H1 (cell line): ENCODE data around the gene RPTOR. TPM values are rescaled to one million over a fixed set of nuclear protein-coding genes. Genes with fewer than 3 reads are reported as not detected.

ENCODE experiments used
- CTCF ChIA-PET: fragments of 300-600 bp; sonication (Branson Sonifier 250); formaldehyde crosslinking; loops from one replicate; lab custom pipeline; 2021; ENCODE audit not compliant: partially characterized antibody; lab: Charles Lee
- POLR2A ChIA-PET: fragments of 300-600 bp; sonication (Branson Sonifier 250); formaldehyde crosslinking; loops from one replicate; lab custom pipeline; 2021; ENCODE audit warnings: inconsistent platforms; ENCODE audit not compliant: partially characterized antibody; lab: Charles Lee
- DNase-seq, 2 experiments: peaks; one replicate each; pipeline versions ENCODE4 v3.0.0 to v3.0.0-alpha.2; 2010 to 2022; ENCODE audit warnings: low spot score in 2 of 2, low read depth in 1 of 2, mixed read lengths in 1 of 2
- FAIRE-seq: peaks from 2 replicates; lab custom pipeline; 2011; peaks lifted over from hg19 to GRCh38; lab: Jason Lieb, UNC
- H2AFZ ChIP-seq: 2 replicates; pipeline ENCODE4 v1.8.1; 2012; ENCODE audit warnings: low read length, inconsistent platforms
- H2AK5ac ChIP-seq: 2 replicates; pipeline ENCODE4 v1.6.1; 2013; ENCODE audit warnings: low read depth, low read length
- H2BK120ac ChIP-seq: replicated peaks from 2 replicates; pipeline ENCODE3; 2013; ENCODE audit warnings: low read depth, low read length, inconsistent platforms
- H2BK12ac ChIP-seq: 2 replicates; pipeline ENCODE4 v1.6.1; 2013; ENCODE audit warnings: low read depth, low read length
- H2BK15ac ChIP-seq: 2 replicates; pipeline ENCODE4 v1.6.1; 2013; ENCODE audit warnings: low read length
- H2BK20ac ChIP-seq: 2 replicates; pipeline ENCODE4 v1.6.1; 2013; ENCODE audit warnings: low read length
- H2BK5ac ChIP-seq: 2 replicates; pipeline ENCODE4 v1.6.1; 2013; ENCODE audit warnings: low read depth, low read length
- H3K14ac ChIP-seq: 2 replicates; pipeline ENCODE4 v1.6.1; 2013; ENCODE audit warnings: inconsistent platforms; ENCODE audit not compliant: insufficient read length
- H3K18ac ChIP-seq: 2 replicates; pipeline ENCODE4 v1.6.1; 2013; ENCODE audit warnings: low read length; ENCODE audit errors: extremely low read depth
- H3K23ac ChIP-seq: 2 replicates; pipeline ENCODE4 v1.6.1; 2013; ENCODE audit warnings: inconsistent platforms; ENCODE audit not compliant: insufficient read length
- H3K23me2 ChIP-seq: 2 replicates; pipeline ENCODE4 v1.6.1; 2013; ENCODE audit warnings: low read depth, low read length
- H3K27ac ChIP-seq: 2 replicates; pipeline ENCODE4 v1.6.1; 2011; ENCODE audit warnings: low read depth, low read length, inconsistent platforms
- H3K27me3 ChIP-seq, 4 experiments: replicated peaks in 1 of 4; 1 replicate in 1 of 4; 2 replicates in 3 of 4; pipeline versions ENCODE4 v1.6.1 to v1.8.1; 2011 to 2013; ENCODE audit warnings: low read length in 3 of 4, mild to moderate bottlenecking in 3 of 4, inconsistent platforms in 2 of 4, mixed read lengths in 2 of 4, moderate library complexity in 1 of 4; ENCODE audit not compliant: control insufficient read depth in 3 of 4, insufficient read depth in 3 of 4; ENCODE audit errors: extremely low read depth in 1 of 4
- H3K36me3 ChIP-seq, 4 experiments: 2 replicates each; pipeline versions ENCODE4 v1.6.1 to v1.8.1; 2011 to 2013; ENCODE audit warnings: mild to moderate bottlenecking in 4 of 4, low read length in 3 of 4, moderate library complexity in 2 of 4, control low read depth in 1 of 4, inconsistent platforms in 1 of 4; ENCODE audit not compliant: insufficient read depth in 4 of 4, control insufficient read depth in 2 of 4
- H3K4ac ChIP-seq: replicated peaks from 2 replicates; pipeline ENCODE3; 2013; ENCODE audit warnings: low read length, low read depth, mixed read lengths, inconsistent platforms; ENCODE audit not compliant: insufficient read length
- H3K4me1 ChIP-seq, 4 experiments: replicated peaks in 1 of 4; 1 replicate in 1 of 4; 2 replicates in 3 of 4; pipeline versions ENCODE4 v1.6.1 to v1.8.1; 2011 to 2013; ENCODE audit warnings: low read length in 3 of 4, inconsistent platforms in 2 of 4, mixed read lengths in 1 of 4; ENCODE audit not compliant: insufficient read depth in 4 of 4, control insufficient read depth in 3 of 4
- H3K4me2 ChIP-seq, 2 experiments: 2 replicates each; pipeline versions ENCODE4 v1.6.1 to v1.8.1; 2011 to 2013; ENCODE audit warnings: low read depth in 2 of 2, low read length in 2 of 2, control low read depth in 1 of 2, inconsistent platforms in 1 of 2, mild to moderate bottlenecking in 1 of 2; ENCODE audit not compliant: insufficient read depth in 1 of 2
- H3K4me3 ChIP-seq, 4 experiments: fragments of 200-600, 300-600 bp in 1 of 4; sonication (generic), shearing (Covaris generic), sonication (Bioruptor Twin) in 1 of 4; 2 replicates each; pipeline versions ENCODE4 v1.5.1 to v1.8.1; 2011 to 2016; ENCODE audit warnings: low read length in 4 of 4, low read depth in 3 of 4, control low read depth in 2 of 4, inconsistent platforms in 2 of 4, mild to moderate bottlenecking in 2 of 4, mixed read lengths in 1 of 4, moderate library complexity in 1 of 4; ENCODE audit not compliant: insufficient read depth in 2 of 4; ENCODE audit errors: extremely low read depth in 1 of 4
- H3K56ac ChIP-seq: replicated peaks from 2 replicates; pipeline ENCODE3; 2013; ENCODE audit warnings: low read depth, mild to moderate bottlenecking, mixed read lengths, low read length, inconsistent platforms; ENCODE audit not compliant: insufficient read length
- H3K79me1 ChIP-seq: 2 replicates; pipeline ENCODE4 v1.6.1; 2013; ENCODE audit warnings: low read depth, low read length, control low read depth
- H3K79me2 ChIP-seq, 2 experiments: 2 replicates each; pipeline versions ENCODE4 v1.6.1 to v1.8.1; 2012 to 2013; ENCODE audit warnings: low read length in 2 of 2, mild to moderate bottlenecking in 2 of 2, inconsistent platforms in 1 of 2; ENCODE audit not compliant: insufficient read depth in 2 of 2, control insufficient read depth in 1 of 2
- H3K9ac ChIP-seq, 4 experiments: replicated peaks in 1 of 4; 1 replicate in 1 of 4; 2 replicates in 3 of 4; pipeline versions ENCODE4 v1.6.1 to v1.8.1; 2011 to 2013; ENCODE audit warnings: low read depth in 3 of 4, low read length in 3 of 4, control low read depth in 2 of 4, mild to moderate bottlenecking in 2 of 4, moderate library complexity in 2 of 4, inconsistent platforms in 1 of 4; ENCODE audit errors: extremely low read depth in 1 of 4
- H3K9me3 ChIP-seq, 2 experiments: 2 replicates each; pipeline versions ENCODE4 v1.6.1 to v1.8.1; 2012 to 2013; ENCODE audit warnings: mild to moderate bottlenecking in 2 of 2, moderate library complexity in 2 of 2, control low read depth in 1 of 2, inconsistent platforms in 1 of 2, low read depth in 1 of 2, low read length in 1 of 2, mixed read lengths in 1 of 2; ENCODE audit not compliant: insufficient read depth in 2 of 2
- H4K20me1 ChIP-seq, 2 experiments: replicated peaks in 1 of 2; 2 replicates each; pipeline versions ENCODE3 to v1.8.1; 2011 to 2013; ENCODE audit warnings: inconsistent platforms in 2 of 2, low read length in 2 of 2, mild to moderate bottlenecking in 1 of 2; ENCODE audit not compliant: insufficient read depth in 2 of 2, control insufficient read depth in 1 of 2
- H4K5ac ChIP-seq: 2 replicates; pipeline ENCODE4 v1.6.1; 2013; ENCODE audit warnings: low read length, low read depth, mixed read lengths, inconsistent platforms; ENCODE audit not compliant: insufficient read length
- H4K8ac ChIP-seq: 2 replicates; pipeline ENCODE4 v1.8.0; 2013; ENCODE audit warnings: mild to moderate bottlenecking, moderate library complexity, low read length, inconsistent platforms; ENCODE audit not compliant: insufficient read depth; ENCODE audit errors: extremely low read depth
- H4K91ac ChIP-seq: replicated peaks from 2 replicates; pipeline ENCODE3; 2013; ENCODE audit warnings: low read length, mixed read lengths, inconsistent platforms; ENCODE audit not compliant: insufficient read length
- BACH1 ChIP-seq: IDR thresholded peaks from 2 replicates; pipeline ENCODE4 v1.6.1; 2012; ENCODE audit warnings: low read length, improper control_type of control experiment
- CHD1 ChIP-seq: IDR thresholded peaks from 2 replicates; pipeline ENCODE4 v1.6.1; 2012; ENCODE audit warnings: low read depth, low read length, improper control_type of control experiment
- EGR1 ChIP-seq: IDR thresholded peaks from 2 replicates; pipeline ENCODE4 v1.6.1; 2011; ENCODE audit warnings: low read depth, low read length, borderline replicate concordance
- GTF2F1 ChIP-seq: IDR thresholded peaks from 2 replicates; pipeline ENCODE4 v1.6.1; 2012; ENCODE audit warnings: low read depth, low read length, improper control_type of control experiment, borderline replicate concordance
- JUND ChIP-seq: IDR thresholded peaks from 2 replicates; pipeline ENCODE4 v1.6.1; 2011; ENCODE audit warnings: mild to moderate bottlenecking, improper control_type of control experiment, low read length
- KDM5A ChIP-seq: fragments of 200-600 bp; IDR thresholded peaks from 2 replicates; pipeline ENCODE4 v1.7.1; 2012; ENCODE audit warnings: mild to moderate bottlenecking, low read length, inconsistent platforms, mixed read lengths
- PHF8 ChIP-seq: fragments of 200-600 bp; sonication (generic); conservative IDR thresholded peaks from 2 replicates; pipeline ENCODE4 v1.7.1; 2012; ENCODE audit warnings: low read depth, mild to moderate bottlenecking, inconsistent platforms, low read length, moderate library complexity
- RAD21 ChIP-seq, 2 experiments: IDR thresholded peaks in 1 of 2; conservative IDR thresholded peaks in 1 of 2; 2 replicates each; pipeline ENCODE4 v1.6.1; 2011; ENCODE audit warnings: low read depth in 2 of 2, low read length in 2 of 2, improper control_type of control experiment in 1 of 2, inconsistent platforms in 1 of 2, mild to moderate bottlenecking in 1 of 2, moderate library complexity in 1 of 2
- SIN3A ChIP-seq, 2 experiments: IDR thresholded peaks in 1 of 2; conservative IDR thresholded peaks in 1 of 2; 2 replicates each; pipeline ENCODE4 v1.6.1; 2011 to 2012; ENCODE audit warnings: low read length in 2 of 2, improper control_type of control experiment in 1 of 2, low read depth in 1 of 2, mild to moderate bottlenecking in 1 of 2
- SRF ChIP-seq: IDR thresholded peaks from 2 replicates; pipeline ENCODE4 v1.6.1; 2011; ENCODE audit warnings: mild to moderate bottlenecking, low read depth, low read length, moderate library complexity
- SUZ12 ChIP-seq: fragments of 200-600 bp; sonication (generic); IDR thresholded peaks from 2 replicates; pipeline ENCODE4 v1.6.1; 2012; ENCODE audit warnings: mild to moderate bottlenecking, inconsistent platforms, low read length, moderate library complexity, mixed read lengths
- TAF1 ChIP-seq: IDR thresholded peaks from 2 replicates; pipeline ENCODE4 v1.6.1; 2011; ENCODE audit warnings: mild to moderate bottlenecking, low read depth, low read length
- TCF12 ChIP-seq: IDR thresholded peaks from 2 replicates; pipeline ENCODE4 v1.6.1; 2011; ENCODE audit warnings: low read depth, mild to moderate bottlenecking, low read length
- whole genome bisulfite sequencing, 2 experiments: shearing (Covaris generic) in 1 of 2; methylation state at CpG; one replicate each; pipeline versions ENCODE4 v1.1.6 to v1.1.7; 2013 to 2015; ENCODE audit warnings: low lambda C conversion rate in 2 of 2, mixed read lengths in 2 of 2, inconsistent platforms in 1 of 2, low coverage in 1 of 2, missing lambda C conversion rate in 1 of 2; ENCODE audit not compliant: insufficient replicate concordance in 2 of 2, insufficient coverage in 1 of 2, insufficient read length in 1 of 2; ENCODE audit errors: extremely low coverage in 1 of 2, missing lambda C conversion rate in 1 of 2; 5-methylcytosine and 5-hydroxymethylcytosine counted together
- polyA plus RNA-seq, 7 experiments: library from polyadenylated mRNA; depleted of rRNA in 3 of 7; stranded (reverse) in 5 of 7; unstranded in 2 of 7; fragments of >200 nt in 5 of 7; fragments of 200-250 nt in 2 of 7; gene quantifications; 1 replicate in 5 of 7; 2 replicates in 1 of 7; 4 replicates in 1 of 7; pipeline versions ENCODE4 v1.2.1 to v1.2.3, GENCODE V29; 2011 to 2013; ENCODE audit warnings: missing spikeins in 2 of 7, mixed read lengths in 2 of 7
- total RNA-seq: library from RNA; stranded (reverse); fragmentation: NEBNext Ultra II Directional; extraction: Animal tissue kit (Norgen Biotek cat#: 25700); gene quantifications from 2 replicates; pipeline ENCODE4 v1.2.1, GENCODE V29; 2021
- TF ChIP-seq, protein P1 (sequence below): IDR thresholded peaks from 2 replicates; pipeline ENCODE4 v1.6.1; 2011; ENCODE audit warnings: low read length, improper control_type of control experiment

RPTOR gene
- total and polyA plus RNA-seq, 2 of the 8 experiments (the other 6 are each of a cell fraction or from before 2014, with no cell fraction given): 6.9 to 28.7 TPM

DNA sequence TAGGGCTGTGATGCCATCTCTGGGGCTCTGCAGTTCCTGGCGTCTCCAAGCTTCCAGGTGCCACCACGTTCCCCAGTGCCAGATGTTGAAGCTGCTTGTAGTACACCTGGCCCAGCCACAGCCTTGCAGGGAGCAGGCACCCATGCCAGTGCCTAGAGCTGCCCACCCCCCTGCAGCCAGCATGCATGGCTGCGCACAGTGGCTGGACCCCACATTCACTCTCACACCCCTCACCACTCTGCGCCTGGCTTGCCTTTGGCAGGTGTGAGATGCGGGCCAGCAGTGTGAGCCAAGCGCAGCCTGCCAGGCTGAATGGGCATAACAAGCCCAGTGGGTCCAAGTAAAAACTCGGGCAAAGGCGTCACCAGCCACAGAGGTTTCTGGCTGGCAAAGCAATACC, 371.6 kb downstream of the RPTOR start:
- no peaks in the 10 kb centered on the region for H4K20me1 ChIP-seq
- H3K4me3 ChIP-seq: no peak overlapping the region
- H3K14ac ChIP-seq: no peak overlapping the region
- no peak overlapping the region for H4K5ac ChIP-seq
- 96% methylated on average over 8 of the region's 8 CpGs; no CpG with 5 or more reads in 1 of the 2 experiments for WGBS, 2 experiments
- H2BK20ac ChIP-seq: no peak overlapping the region
- H2BK120ac ChIP-seq: no peak overlapping the region
- H2BK5ac ChIP-seq: no peak overlapping the region
- no peak for DNase-seq
- POLR2A ChIA-PET: no interaction called here
- no peaks in the 10 kb centered on the region for H3K79me1 ChIP-seq
- no peaks in the 10 kb centered on the region for H3K23me2 ChIP-seq
- no peak overlapping the region for H2BK15ac ChIP-seq
- H3K36me3 ChIP-seq: peaks cover 0 to 10% (median 2%) of the 10 kb centered on the region in 4 experiments; a peak in 2 of 8 replicates
- no peak overlapping the region for H3K27ac ChIP-seq
- no peak overlapping the region for H2BK12ac ChIP-seq
- H3K9ac ChIP-seq: no peak overlapping the region
- no peaks in the 10 kb centered on the region for H3K4me1 ChIP-seq
- no peak overlapping the region for H3K4me2 ChIP-seq
- FAIRE-seq: no peak
- no peak overlapping the region for H2AFZ ChIP-seq
- no peak overlapping the region for H3K18ac ChIP-seq
- no peak overlapping the region for H3K23ac ChIP-seq
- H4K8ac ChIP-seq: no peak overlapping the region
- no peak overlapping the region for H3K4ac ChIP-seq
- no peaks in the 10 kb centered on the region for H3K79me2 ChIP-seq
- CTCF ChIA-PET: interaction anchor here (0.7 to 1.0 kb wide), 3 partner anchors 22 to 57 kb away, joined by 3 read pairs; no protein-coding TSS in a partner anchor
- H3K27me3 ChIP-seq: no peaks in the 10 kb centered on the region; a peak in 1 of 7 replicates
- no peak overlapping the region for H2AK5ac ChIP-seq
- no peak overlapping the region for H3K56ac ChIP-seq
- peaks cover 16 to 18% of the 10 kb centered on the region in 2 experiments for H3K9me3 ChIP-seq
- no peak overlapping the region for H4K91ac ChIP-seq
- no peak for TF ChIP-seq TCF12
- no peak for TF ChIP-seq EGR1
- no peak for TF ChIP-seq SUZ12
- TF ChIP-seq GTF2F1: no peak
- TF ChIP-seq, protein P1, sequence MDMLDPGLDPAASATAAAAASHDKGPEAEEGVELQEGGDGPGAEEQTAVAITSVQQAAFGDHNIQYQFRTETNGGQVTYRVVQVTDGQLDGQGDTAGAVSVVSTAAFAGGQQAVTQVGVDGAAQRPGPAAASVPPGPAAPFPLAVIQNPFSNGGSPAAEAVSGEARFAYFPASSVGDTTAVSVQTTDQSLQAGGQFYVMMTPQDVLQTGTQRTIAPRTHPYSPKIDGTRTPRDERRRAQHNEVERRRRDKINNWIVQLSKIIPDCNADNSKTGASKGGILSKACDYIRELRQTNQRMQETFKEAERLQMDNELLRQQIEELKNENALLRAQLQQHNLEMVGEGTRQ: no peak
- no peak for TF ChIP-seq CHD1
- TF ChIP-seq SIN3A (conservative IDR thresholded peaks at IDR 0.05 in 1 of 2, IDR thresholded peaks at IDR 0.05 in 1 of 2; ENCODE audit: low read depth in 1 of 2, low read length in 2 of 2): no peak
- no peak for TF ChIP-seq KDM5A
- no peak for TF ChIP-seq JUND
- no peak for TF ChIP-seq BACH1
- TF ChIP-seq PHF8: no peak
- no peak for TF ChIP-seq TAF1
- TF ChIP-seq SRF: no peak
- no peak for TF ChIP-seq RAD21 (IDR thresholded peaks at IDR 0.05 in 1 of 2, conservative IDR thresholded peaks at IDR 0.05 in 1 of 2; ENCODE audit: low read depth in 2 of 2, low read length in 2 of 2)
